SK-N-MC (cell line): ENCODE results near the gene AASDH.

Source experiments
- DNase-seq: peaks from one replicate; pipeline ENCODE4 v3.0.0-alpha.2; 2011; ENCODE audit warnings: low read depth, low spot score
- H3K27ac ChIP-seq: fragments of 200-600 bp; sonication (generic); 2 replicates; pipeline ENCODE4 v1.5.1; 2016; ENCODE audit warnings: mixed run types
- H3K36me3 ChIP-seq: fragments of 200-600 bp; sonication (generic); 2 replicates; pipeline ENCODE4 v1.6.1; 2017; ENCODE audit warnings: antibody characterized with exemption, low read length, mixed read lengths; ENCODE audit not compliant: insufficient read depth
- H3K4me3 ChIP-seq: fragments of 200-600 bp; sonication (generic); 2 replicates; pipeline ENCODE4 v1.5.1; 2016
- H3K9ac ChIP-seq: fragments of 200-600 bp; sonication (generic); 2 replicates; pipeline ENCODE4 v1.8.0; 2017; ENCODE audit warnings: mixed run types, mixed read lengths; ENCODE audit not compliant: insufficient read length
- H3K9me3 ChIP-seq: fragments of 200-600 bp; sonication (generic); 2 replicates; pipeline ENCODE4 v1.6.1; 2017; ENCODE audit warnings: low read depth, mild to moderate bottlenecking, antibody characterized with exemption, low read length, moderate library complexity, mixed read lengths
- EZH2 ChIP-seq: fragments of 200-600 bp; sonication (generic); IDR thresholded peaks from one replicate; pipeline ENCODE4 v1.6.1; 2017; ENCODE audit warnings: antibody characterized with exemption
- FOXP2 ChIP-seq: optimal IDR thresholded peaks from 2 replicates; pipeline ENCODE3; 2011; ENCODE audit warnings: mild to moderate bottlenecking, moderate library complexity; ENCODE audit not compliant: insufficient read depth; ENCODE audit errors: extremely low read length, control extremely low read depth
- POLR2AphosphoS5 ChIP-seq: IDR thresholded peaks from 2 replicates; pipeline ENCODE4 v1.6.1; 2012; ENCODE audit warnings: mild to moderate bottlenecking, low read depth, low read length, borderline replicate concordance

The AASDH gene

DNA sequence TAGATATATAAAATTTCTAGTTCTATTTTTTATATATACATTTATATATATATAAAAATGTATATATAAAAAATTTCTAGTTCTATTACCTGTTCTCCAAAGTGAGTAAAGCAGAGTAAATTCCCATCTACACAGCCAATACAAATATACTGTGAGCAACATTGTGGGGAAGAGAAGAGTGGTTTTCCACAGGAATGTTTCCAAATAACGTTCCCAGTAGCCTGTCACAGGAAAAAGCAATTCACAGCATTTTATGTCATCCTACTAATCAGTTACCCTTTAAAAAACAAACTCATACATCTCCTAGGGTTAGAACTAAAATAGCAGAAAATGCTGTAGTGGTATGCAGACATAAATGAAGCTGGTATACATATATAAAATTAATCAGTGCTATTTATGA, 44.5 kb downstream of the AASDH start:
- H3K36me3 ChIP-seq, result peaks cover 10% of the 10 kb centered on the region
- TF ChIP-seq POLR2AphosphoS5 (no peak), FOXP2 (no peak), EZH2 (no peak)

DNA sequence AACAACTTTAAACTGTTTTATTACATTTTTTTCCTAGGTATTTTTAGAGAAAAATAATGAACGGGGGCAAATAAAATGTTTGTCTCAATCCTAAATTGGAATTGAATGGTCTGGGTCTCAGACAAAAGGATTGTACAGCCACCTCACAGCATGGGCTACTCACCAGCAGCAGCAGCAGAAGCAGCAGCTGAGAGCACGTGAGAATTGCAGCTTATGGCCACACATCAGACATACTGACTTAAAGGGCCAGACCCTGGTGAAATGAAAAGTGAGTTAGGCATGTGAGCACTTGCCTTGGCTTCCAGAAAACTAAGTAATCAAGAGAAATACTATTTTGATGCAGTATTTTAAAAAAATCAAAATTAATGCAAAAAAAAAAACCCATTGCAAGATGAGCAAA, 56.6 kb downstream of the AASDH start:
- Histone ChIP-seq H3K9ac (no peak overlapping the region), H3K27ac (no peak overlapping the region), H3K4me3 (no peak overlapping the region), H3K36me3 (peaks cover 8% of the 10 kb centered on the region; the same call in 1 of the 2 replicates), H3K9me3 (no peaks in the 10 kb centered on the region)
- TF ChIP-seq EZH2, result no peak
- TF ChIP-seq POLR2AphosphoS5, result no peak
- no peak for TF ChIP-seq FOXP2
- no peak for DNase-seq

More for the DNA sequence above, 44.5 kb downstream of the AASDH start:
- no peak for DNase-seq
- H3K9ac ChIP-seq, result no peak overlapping the region
- no peak overlapping the region for H3K27ac ChIP-seq
- H3K4me3 ChIP-seq, result no peak overlapping the region
- no peaks in the 10 kb centered on the region for H3K9me3 ChIP-seq

DNA sequence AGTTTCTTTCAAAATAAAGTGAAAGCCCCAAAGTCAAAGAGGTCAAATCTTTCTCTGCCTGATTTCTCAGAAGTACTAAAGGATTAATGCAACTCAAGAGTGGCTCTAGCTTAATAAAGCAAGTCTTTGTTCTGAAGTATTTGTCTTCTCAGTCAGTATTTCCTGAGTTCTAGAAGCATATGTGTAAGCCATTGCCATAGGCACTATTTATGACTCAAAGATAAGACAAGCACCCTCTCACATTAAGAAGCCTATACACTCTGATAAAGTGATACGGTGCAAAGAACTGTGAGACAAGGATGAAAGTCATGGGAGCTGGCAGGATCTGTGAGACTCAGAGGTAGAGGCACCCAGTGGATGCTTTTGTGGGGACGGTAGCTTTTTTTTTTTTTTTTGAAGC, 60.9 kb downstream of the AASDH start:
- Histone ChIP-seq H3K4me3 (no peak overlapping the region), H3K9ac (no peak overlapping the region), H3K36me3 (peaks cover 12% of the 10 kb centered on the region; the same call in 1 of the 2 replicates), H3K27ac (no peak overlapping the region), H3K9me3 (no peaks in the 10 kb centered on the region)
- no peak for DNase-seq
- TF ChIP-seq POLR2AphosphoS5 (no peak), EZH2 (no peak), FOXP2 (no peak)

DNA sequence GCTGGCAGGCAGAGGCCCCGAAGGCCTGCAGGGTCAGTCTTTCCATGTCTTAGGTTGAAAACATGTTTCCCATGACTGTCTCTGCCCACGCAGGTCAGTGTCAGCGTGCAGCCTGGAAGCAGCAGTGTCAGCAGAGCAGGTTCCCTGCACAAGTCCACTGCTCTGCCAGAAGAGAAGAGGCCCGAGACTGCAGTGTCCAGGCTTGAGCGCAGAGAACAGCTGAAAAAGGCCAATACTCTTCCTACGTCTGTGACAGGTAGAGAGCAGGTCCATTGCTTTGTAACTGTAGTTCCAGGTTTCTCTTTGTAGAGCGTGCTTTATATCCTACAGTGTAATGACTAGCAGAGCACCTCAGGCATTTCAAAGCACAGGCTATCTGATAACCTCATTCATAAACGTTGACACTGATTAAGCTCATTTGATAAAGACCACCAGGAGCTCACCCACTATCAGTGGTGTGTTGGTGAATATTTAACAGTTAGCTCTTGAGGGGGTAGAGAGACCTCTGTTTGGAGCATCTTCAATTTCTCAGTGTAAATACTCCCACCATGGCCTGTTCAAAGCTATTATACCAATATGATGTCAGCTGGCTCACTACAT, 63.2 kb downstream of the AASDH start:
- Histone ChIP-seq H3K9ac (no peak overlapping the region), H3K27ac (no peak overlapping the region), H3K36me3 (peaks cover 12% of the 10 kb centered on the region; the same call in 1 of the 2 replicates), H3K4me3 (no peak overlapping the region), H3K9me3 (no peaks in the 10 kb centered on the region)
- no peak for DNase-seq
- TF ChIP-seq EZH2 (no peak), POLR2AphosphoS5 (no peak), FOXP2 (no peak)

DNA sequence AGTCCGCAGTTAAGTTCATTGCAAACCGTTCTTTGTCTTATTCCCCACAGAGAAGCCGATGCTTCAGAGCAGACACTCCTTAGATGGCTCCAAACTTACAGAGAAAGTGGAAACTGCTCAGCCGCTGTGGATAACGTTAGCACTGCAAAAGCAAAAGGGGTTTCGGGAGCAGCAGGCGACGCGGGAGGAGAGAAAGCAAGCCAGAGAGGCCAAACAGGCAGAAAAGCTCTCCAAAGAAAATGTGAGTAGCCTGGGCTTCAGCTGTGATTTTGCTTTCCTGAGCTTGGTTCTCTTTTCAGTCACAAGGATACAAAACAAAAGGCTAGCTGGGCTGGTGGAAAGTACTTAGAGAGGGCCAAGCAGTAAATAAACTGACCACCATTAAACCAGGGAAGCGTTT, 64.0 kb downstream of the AASDH start:
- TF ChIP-seq EZH2 (no peak), FOXP2 (no peak), POLR2AphosphoS5 (no peak)
- no peak for DNase-seq
- H3K9ac ChIP-seq, result no peak overlapping the region
- no peak overlapping the region for H3K4me3 ChIP-seq
- H3K27ac ChIP-seq, result no peak overlapping the region
- no peaks in the 10 kb centered on the region for H3K9me3 ChIP-seq
- H3K36me3 ChIP-seq, result peaks cover 8% of the 10 kb centered on the region; the same call in 1 of the 2 replicates

DNA sequence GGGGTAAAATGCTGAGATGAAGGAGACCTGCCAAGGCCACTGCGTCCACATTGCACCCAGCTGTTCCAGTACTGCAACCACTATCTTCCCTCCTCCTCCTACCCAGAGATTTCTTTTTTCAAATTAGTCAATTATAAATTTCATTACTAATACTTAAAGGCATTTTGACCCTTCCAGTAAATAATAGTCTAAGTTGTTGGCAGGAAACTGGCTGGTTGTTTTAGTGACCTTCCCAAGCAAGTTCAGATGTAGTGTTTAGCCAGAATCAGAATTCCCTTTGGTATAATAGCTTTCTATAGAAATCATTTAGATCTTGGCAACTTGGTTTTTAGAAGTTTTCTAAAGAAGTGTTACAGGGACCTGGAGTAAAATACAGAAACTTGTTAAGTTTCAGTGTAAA, 66.0 kb downstream of the AASDH start:
- Histone ChIP-seq H3K9me3 (no peaks in the 10 kb centered on the region), H3K9ac (no peak overlapping the region), H3K27ac (no peak overlapping the region), H3K36me3 (peaks cover 3% of the 10 kb centered on the region; the same call in 1 of the 2 replicates), H3K4me3 (no peak overlapping the region)
- DNase-seq, result no peak
- no peak for TF ChIP-seq FOXP2
- no peak for TF ChIP-seq EZH2
- no peak for TF ChIP-seq POLR2AphosphoS5

DNA sequence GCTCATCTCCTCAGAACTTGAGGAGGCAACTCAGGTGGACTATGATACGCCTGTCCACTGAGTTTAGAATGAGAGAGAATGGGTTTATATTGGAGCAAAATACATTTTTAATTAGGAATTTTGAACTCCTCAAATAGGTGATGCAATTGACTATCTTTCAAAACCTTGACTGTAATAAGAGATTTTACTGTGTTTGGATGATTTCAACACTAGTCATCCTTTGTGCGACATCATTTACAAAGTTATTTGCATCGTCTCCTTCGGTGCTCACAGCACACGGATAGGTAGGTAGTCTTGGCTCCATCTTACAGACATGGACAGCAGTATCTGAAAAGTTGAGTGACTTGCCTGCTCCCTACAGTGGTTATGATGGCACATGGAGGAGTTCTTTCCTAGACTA, 67.0 kb downstream of the AASDH start:
- DNase-seq, result no peak
- no peaks in the 10 kb centered on the region for H3K9me3 ChIP-seq
- no peak overlapping the region for H3K4me3 ChIP-seq
- no peak for TF ChIP-seq EZH2
- no peak for TF ChIP-seq POLR2AphosphoS5
- no peak for TF ChIP-seq FOXP2
- H3K36me3 ChIP-seq, result peaks cover 3% of the 10 kb centered on the region; the same call in 1 of the 2 replicates
- no peak overlapping the region for H3K27ac ChIP-seq
- H3K9ac ChIP-seq, result no peak overlapping the region

DNA sequence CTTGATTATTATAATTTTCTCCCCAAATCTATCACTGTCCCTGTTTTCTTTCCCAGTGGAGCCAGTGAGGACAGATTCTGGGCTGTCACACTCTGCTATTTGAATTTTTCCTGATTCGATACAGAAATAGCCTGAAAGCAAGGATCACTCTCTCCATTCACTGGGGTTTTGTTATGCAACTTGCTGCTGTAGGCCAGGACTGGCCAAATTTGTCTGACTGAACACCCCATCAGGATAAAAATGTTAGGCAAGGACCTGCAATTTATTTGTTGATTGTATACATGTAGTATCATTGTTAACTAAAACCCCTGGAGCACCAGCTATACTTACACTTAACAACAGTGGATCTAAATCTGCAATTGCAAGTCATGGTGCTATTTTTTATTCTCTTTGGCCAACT, 68.7 kb downstream of the AASDH start:
- no peak overlapping the region for H3K4me3 ChIP-seq
- TF ChIP-seq EZH2, result no peak
- TF ChIP-seq POLR2AphosphoS5, result no peak
- TF ChIP-seq FOXP2, result no peak
- peaks cover 3% of the 10 kb centered on the region; the same call in 1 of the 2 replicates for H3K36me3 ChIP-seq
- no peak overlapping the region for H3K9ac ChIP-seq
- DNase-seq, result no peak
- no peak overlapping the region for H3K27ac ChIP-seq
- H3K9me3 ChIP-seq, result no peaks in the 10 kb centered on the region

DNA sequence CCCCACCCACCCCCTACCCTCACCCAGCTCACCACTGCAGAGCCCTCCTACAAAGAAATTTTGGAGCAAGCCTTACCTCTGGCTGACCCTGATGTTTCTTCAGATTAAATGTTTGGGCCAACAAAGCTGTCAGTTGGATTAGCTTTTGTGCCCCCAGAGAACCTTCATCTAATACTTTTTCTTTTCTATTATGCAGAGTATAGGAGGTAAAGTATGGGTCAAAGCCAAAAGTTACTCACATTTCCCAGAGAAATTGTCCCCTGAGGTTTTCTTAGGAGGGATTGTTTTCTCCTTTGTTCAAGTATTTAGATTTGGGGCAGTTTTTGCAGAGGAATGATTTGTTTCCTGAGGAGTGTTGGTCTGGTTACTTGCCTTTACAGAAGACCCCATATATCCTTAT, 69.5 kb downstream of the AASDH start:
- peaks cover 2% of the 10 kb centered on the region; the same call in 1 of the 2 replicates for H3K36me3 ChIP-seq
- H3K27ac ChIP-seq, result no peak overlapping the region
- DNase-seq, result no peak
- no peak overlapping the region for H3K9ac ChIP-seq
- no peak overlapping the region for H3K4me3 ChIP-seq
- no peaks in the 10 kb centered on the region for H3K9me3 ChIP-seq
- no peak for TF ChIP-seq FOXP2
- no peak for TF ChIP-seq EZH2
- no peak for TF ChIP-seq POLR2AphosphoS5
